CD4-positive, alpha-beta T cell treated with Interleukin-6 for 4 hours (primary cell): Measurements from ENCODE around the gene KCNK6.
"Not testable (repeated sequence)": the region's sequence is repeated elsewhere in the genome, so short reads cannot be mapped to it uniquely, and the experiment has no call there.

Experiments
- DNase-seq: peaks from one replicate; pipeline ENCODE4 v3.0.0-alpha.2; 2020; ENCODE audit warnings: mixed read lengths

KCNK6 gene

GRCh38 chr19:38326591-38326990 lies 6.9 kb downstream of the KCNK6 start:
- no peak for DNase-seq

- no peak for DNase-seq
Measured at GRCh38 chr19:38329651-38330050, 10.0 kb downstream of the KCNK6 start.

GRCh38 chr19:38331728-38332127 lies 12.1 kb downstream of the KCNK6 start:
- DNase-seq = no peak

- DNase-seq = no peak
Measured at GRCh38 chr19:38333245-38333644, 13.6 kb downstream of the KCNK6 start.

GRCh38 chr19:38335949-38336637 lies 16.4 kb downstream of the KCNK6 start:
- DNase-seq = peak; percentile 96

- DNase-seq = peak; percentile 98
Measured at GRCh38 chr19:38336638-38337359, 17.2 kb downstream of the KCNK6 start.

GRCh38 chr19:38337360-38337653 lies 17.7 kb downstream of the KCNK6 start:
- no peak for DNase-seq

- DNase-seq = not testable (repeated sequence)
Measured at GRCh38 chr19:38339011-38339410, 19.4 kb downstream of the KCNK6 start.

GRCh38 chr19:38340927-38341326 lies 21.3 kb downstream of the KCNK6 start:
- DNase-seq = no peak

GRCh38 chr19:38346837-38347236 lies 27.2 kb downstream of the KCNK6 start:
- no peak for DNase-seq

GRCh38 chr19:38350883-38351282 lies 31.2 kb downstream of the KCNK6 start:
- DNase-seq = no peak

- DNase-seq = no peak
Measured at GRCh38 chr19:38351865-38352395, 32.3 kb downstream of the KCNK6 start.

- DNase-seq = no peak
Measured at GRCh38 chr19:38352611-38353010, 33.0 kb downstream of the KCNK6 start.

- no peak for DNase-seq
Measured at GRCh38 chr19:38355728-38356725, 36.4 kb downstream of the KCNK6 start.

GRCh38 chr19:38358071-38358470 lies 38.4 kb downstream of the KCNK6 start:
- DNase-seq = no peak

- no peak for DNase-seq
Measured at GRCh38 chr19:38359242-38360021, 39.8 kb downstream of the KCNK6 start.

- no peak for DNase-seq
Measured at GRCh38 chr19:38360351-38360750, 40.7 kb downstream of the KCNK6 start.

GRCh38 chr19:38360839-38361631 lies 41.4 kb downstream of the KCNK6 start:
- DNase-seq = no peak

- peak; percentile 82 for DNase-seq
Measured at GRCh38 chr19:38361633-38362075, 42.0 kb downstream of the KCNK6 start.

GRCh38 chr19:38362076-38362945 lies 42.7 kb downstream of the KCNK6 start:
- peak; percentile 82 for DNase-seq
